Stimulated activated CD4-positive, alpha-beta T cell treated with anti-CD3 and anti-CD28 coated beads, Interleukin-4, amount 100 ng/mL, for 48 hours (primary cell): Measurements from ENCODE around the gene TMBIM1.
A peak's percentile ranks its signal among the peaks of the same experiment; 100 is the strongest.

ENCODE experiments used
- DNase-seq, 2 donors: peaks; one replicate each; pipeline ENCODE4 v3.0.0-alpha.2; 2020; ENCODE audit warnings: low read depth in 2 of 2

TMBIM1 gene

DNA sequence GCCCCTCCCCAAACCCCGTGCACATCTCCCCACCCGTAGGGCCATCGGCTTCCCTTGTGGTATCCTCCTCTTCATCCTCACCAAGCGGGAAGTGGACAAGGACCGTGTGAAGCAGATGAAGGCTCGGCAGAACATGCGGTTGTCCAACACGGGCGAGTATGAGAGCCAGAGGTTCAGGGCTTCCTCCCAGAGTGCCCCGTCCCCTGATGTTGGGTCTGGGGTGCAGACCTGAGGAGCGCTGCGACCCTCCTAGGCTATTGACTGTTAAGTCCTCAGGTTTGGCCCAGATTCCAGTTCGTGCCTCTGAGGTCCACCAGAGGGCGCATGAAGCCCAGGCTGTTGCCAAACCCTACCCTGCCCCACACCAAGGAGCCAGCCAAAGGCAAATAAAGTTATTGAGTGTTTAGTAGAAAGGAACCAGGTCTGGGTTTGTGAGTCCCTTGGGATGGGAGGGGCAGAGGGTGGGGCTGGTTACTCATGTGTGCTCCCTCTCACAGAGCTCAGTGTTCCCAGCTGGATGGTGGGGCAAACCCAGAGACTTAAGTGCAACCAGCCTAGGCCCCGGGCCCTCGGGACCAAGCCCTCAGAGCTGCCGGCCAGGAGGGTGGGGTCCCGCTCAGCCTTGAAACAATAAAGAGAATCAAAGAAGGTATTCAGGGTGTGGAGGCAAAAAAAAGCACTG is 19.6 kb downstream of the TMBIM1 start:
- peak; percentile 64 to 68 for DNase-seq

DNA sequence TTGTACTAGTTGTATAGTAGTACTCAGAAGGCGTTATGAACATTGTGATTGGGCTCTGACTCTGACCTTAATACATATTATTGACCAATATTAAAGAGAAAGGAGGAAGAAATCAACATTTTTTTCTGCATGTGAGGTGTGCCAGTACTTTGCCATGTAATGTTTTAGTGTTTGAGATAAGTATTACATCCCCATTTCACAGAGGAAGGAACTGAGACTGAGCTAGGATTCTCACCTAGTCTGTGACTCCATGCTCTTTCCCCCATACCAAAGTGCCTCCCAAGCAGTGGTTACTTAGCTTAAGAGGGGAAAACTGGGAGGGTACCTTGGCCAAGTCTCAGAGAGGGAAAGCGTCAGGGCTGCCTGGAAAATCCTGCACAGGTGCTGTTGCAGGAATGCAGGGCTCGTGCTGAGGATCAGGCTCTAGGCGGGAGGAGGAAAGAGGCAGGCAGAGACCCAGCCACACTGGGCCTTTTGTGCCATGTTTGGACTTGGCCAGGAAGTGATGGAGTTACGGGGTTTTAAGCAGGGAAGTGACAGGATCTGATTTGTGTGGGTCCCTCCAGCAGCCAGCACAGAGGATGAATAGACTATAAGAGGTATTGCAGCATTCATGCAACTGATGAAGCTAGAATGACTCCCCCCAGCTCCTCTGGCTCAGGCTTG is 20.3 kb downstream of the TMBIM1 start:
- no peak for DNase-seq

DNA sequence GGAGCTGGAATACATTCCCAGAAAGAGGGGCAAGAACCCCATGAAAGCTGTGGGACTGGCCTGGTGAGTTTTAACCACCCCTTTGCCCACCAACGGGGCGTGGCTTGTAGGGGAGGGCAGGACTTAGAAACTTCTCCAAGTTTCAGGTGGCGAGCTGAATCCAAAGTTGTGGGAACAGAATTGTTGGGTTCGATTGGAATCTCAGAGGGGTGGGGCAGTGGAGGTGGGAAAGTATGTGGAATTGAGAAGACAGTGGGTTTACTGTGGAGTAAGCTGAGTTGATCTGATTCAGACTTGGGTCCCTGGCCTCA is 20.9 kb downstream of the TMBIM1 start:
- no peak for DNase-seq

DNA sequence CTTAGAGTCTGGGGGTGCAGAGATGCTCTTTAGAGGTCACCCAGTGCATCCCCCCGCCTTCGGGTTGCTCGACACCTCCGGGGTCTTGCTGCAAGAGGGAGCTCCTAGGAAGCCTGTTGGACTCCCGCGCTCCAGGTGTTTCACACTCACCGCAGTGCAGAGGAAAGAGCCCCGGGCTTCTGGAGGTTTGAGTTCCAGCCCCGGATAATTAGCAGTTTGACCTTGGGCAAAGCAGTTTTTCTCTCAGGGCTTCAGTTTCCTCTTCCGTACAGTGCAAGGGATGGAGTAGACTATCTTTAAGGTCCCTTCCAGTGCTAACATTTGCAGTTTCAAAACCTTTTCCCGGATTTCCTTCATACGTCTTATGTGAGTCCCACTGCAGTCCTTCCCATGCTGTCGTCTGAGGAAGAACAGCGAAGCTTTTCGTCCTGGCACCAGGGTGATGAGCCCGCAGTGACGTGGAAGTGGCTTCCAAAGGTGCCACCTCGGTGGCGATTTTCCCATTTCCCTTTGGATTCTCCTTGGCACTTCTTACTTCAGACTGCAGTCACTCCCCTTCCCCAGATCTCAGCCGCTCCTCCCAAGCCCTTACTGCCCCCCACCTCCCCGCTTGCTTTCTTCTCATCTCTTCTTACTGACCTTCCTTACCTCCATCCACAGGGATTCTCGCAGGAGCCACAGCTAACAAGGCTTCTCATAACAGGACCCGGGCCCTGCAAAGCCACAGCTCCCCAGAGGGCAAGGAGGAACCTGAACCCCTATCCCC is 21.4 kb downstream of the TMBIM1 start:
- no peak for DNase-seq

DNA sequence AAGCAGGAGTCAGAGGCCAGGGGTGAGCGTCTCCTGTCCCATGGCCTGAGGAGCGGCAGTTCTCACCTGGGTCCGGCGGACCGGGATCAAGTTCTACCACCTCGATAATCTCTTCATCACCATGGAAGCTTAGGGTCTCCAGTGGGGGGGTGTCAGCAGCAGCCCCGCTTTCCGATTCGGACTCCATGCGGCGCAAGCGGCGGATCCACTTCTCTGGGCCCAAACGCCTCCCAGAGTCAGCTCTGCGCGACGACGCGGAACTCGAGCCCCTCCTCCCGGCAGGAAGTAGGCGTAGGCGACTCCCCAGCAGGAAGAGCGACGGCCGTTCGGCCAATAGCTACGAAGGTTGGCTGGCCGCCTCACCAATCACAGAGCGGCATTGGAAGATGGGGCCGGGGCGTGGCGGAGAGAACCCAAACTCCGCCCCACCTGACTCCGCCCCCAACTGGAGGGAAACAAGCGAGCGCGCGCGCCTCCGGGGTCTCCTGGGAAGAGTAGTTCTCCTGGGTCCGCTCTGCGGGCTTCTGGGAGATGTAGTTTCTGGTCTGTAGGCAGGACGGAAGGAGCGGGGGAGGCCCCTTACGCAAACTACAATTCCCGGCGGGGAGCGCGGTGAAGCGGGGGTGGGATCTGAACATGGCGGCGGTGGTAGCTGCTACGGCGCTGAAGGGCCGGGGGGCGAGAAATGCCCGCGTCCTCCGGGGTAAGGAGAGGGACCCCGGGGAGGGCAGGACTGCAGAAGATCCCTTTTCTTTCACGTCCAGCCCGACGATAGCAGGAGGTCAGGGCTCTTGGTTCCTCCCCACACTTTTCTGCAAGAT is 22.2 kb downstream of the TMBIM1 start, which contains the start of the genes AAMP and PNKD:
Gene AAMP, minus strand, starts transcription at position 238 of the 821 bp plus-strand sequence. Its CDS starts 51 bp downstream, at position 187.
Gene PNKD, plus strand, starts transcription at position 620 of the 821 bp plus-strand sequence. Its CDS starts 17 bp downstream, at position 637.
- DNase-seq, result peak; percentile 100

DNA sequence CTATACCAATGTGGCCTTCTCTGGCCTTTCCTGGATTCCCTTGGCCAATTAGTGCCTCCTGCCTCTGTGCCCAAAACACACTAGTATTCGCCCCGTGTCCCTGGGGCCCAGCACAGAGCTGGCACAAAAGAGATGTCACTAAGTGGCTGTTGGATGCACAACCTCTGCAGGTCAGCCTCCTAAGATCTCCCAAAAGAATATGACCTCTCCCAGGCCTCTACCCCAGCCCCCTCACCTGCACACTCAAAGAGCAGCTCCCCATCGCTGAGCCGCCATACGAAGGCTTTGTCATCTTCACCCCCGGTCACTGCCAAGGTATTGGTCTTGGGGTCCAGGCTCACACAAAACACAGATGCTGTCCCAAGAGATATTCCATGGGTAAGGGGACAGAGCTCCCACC is 25.0 kb downstream of the TMBIM1 start:
- DNase-seq, result no peak

DNA sequence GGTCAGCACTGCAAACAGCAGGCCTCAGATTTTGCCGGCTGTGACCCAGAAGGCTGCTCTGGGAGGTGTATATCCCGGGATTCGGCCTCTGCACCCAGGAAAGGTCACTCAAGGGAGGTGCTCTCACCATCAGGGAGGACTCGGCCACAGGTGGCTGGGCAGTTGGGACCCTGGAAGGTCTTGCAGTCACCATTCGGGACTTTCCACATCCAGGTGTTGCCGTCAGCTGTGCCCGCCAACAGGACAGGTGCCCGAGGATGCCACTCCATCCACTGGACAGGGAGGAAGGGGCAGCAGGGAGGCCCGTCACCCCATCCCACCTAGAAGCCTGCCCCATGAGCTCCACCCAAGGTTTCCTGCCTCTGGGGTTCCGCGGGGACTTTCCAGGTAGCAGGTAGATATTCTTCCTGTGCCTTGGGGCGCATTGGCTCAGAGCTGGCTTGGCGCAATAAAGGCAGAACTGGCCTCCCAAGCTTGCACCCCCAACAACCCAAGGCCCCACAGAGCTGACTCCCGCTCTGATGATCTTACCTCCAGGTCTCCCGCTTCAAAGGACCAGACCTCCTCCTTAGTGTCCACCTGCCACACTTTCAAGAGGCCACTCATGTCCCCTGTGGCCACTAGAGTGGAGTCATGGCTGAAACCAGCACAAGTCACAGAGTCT is 25.9 kb downstream of the TMBIM1 start:
- no peak for DNase-seq

DNA sequence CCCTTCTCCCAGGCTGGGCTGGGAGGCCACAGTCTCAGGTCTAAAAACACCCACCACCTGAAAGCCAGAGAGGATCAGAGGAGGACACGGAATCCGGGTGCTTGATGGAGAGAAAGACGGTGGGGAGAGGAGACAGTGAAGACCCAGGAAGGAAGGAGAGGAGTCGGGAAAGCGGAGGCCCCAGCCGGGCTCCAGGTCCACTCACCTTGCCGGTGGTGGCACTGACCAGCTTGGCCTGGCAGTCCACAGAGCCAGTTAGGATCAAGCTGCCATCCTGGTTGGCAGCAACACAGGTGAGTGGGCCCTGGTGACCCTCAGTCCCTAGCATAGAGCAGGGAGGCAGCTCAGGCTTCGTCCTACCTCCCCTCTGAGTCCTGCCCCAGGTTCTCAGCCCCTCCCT is 26.7 kb downstream of the TMBIM1 start:
- DNase-seq, result no peak

DNA sequence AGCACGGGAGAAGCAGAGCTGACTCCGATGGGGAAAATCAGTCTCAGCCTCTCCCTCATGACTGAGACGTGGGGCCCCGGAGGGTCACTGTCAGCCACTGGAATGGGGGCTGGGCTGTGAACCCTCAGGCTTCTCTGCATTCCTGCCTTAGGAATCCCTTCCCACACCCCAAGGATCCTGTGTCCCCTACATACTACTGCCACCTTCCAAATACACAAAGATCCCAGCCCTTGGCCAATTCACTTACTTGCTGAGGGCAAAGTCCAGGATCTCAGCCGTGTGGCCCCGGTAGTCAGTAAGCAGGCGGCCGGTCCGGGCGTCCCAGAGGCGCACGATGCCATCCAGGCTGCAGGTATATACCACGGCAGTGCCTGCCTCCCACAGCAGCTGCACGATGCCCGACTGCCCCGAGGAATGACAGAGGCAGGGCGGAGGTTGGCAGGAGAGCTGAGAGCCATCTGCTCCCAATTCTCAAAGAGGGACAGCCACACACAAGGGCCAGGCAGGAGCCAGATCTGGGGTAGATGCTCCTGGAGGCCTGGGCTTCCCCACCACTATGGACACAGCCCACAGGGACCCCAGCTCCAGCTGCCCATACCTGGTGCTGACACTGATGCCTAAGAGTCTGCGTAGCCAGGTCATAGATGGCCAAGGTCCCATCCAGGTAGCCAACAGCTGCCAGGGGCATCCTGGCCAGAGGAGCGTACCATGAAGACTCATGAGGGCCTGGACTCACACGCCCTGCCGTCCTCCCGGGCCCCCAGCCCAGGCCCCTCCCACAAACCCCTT is 27.3 kb downstream of the TMBIM1 start:
- no peak for DNase-seq

DNA sequence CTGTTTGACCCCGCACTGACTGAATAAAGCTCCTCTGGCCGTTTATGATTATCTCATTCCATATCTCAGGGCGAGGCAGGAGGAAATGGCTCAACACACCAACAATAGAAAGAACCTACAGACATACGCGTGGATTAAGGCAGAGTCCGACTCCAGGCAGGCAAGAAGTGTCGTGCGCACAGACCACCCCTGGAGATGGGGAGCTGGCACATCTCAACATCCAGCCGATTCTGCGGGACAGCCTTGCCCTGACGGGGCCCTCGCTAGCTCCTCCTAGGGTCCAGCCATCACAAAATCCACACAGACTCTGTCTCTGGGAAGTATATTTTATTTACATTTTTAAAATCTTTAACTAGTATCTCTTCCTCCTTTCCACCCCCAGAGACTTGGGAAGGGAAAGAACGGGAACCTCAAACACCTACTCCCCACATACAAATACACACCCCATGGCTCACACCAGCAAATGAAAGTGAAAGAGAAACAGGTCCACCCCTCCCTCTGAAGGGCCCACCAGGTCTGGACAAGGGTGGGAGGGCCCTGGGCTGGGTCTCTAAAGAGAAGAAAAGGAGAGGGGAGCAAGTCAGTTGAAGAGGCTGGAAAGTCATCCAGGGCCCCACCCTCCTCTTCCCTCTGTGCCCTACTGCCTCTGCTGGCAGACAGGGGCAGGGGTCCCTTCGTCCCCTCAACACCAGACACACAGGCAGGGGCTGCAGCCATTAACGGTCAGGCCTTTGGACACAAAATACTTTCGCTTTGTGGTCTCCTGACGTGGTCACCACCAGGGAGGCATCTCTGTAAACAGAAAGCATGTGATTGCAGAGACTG is 28.3 kb downstream of the TMBIM1 start:
- DNase-seq, result no peak

DNA sequence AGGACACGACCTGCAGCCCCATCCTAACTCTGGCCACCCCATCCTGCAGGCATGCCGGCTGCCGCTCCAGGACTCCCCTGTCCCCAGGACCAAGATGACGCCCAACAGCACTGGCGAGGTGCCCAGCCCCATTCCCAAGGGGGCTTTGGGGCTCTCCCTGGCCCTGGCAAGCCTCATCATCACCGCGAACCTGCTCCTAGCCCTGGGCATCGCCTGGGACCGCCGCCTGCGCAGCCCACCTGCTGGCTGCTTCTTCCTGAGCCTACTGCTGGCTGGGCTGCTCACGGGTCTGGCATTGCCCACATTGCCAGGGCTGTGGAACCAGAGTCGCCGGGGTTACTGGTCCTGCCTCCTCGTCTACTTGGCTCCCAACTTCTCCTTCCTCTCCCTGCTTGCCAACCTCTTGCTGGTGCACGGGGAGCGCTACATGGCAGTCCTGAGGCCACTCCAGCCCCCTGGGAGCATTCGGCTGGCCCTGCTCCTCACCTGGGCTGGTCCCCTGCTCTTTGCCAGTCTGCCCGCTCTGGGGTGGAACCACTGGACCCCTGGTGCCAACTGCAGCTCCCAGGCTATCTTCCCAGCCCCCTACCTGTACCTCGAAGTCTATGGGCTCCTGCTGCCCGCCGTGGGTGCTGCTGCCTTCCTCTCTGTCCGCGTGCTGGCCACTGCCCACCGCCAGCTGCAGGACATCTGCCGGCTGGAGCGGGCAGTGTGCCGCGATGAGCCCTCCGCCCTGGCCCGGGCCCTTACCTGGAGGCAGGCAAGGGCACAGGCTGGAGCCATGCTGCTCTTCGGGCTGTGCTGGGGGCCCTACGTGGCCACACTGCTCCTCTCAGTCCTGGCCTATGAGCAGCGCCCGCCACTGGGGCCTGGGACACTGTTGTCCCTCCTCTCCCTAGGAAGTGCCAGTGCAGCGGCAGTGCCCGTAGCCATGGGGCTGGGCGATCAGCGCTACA is 29.4 kb downstream of the TMBIM1 start:
- no peak for DNase-seq

DNA sequence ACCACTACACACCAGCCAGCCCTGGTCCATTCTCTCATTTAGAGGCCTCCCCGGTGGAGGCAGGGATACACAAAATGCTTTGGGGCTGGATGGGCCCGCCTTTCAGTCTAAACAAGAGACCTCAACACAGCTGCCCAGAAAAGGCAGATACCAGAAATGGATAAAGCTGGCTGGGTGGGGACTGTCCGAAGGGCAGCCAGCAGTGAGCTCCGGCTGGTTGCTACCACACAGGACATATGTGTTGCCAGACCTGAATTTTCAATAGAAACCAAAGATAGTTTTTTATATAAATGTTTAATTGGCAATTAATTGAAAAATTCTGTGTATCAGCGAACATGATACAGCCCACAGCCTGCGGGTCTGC is 30.1 kb downstream of the TMBIM1 start:
- DNase-seq, result no peak

DNA sequence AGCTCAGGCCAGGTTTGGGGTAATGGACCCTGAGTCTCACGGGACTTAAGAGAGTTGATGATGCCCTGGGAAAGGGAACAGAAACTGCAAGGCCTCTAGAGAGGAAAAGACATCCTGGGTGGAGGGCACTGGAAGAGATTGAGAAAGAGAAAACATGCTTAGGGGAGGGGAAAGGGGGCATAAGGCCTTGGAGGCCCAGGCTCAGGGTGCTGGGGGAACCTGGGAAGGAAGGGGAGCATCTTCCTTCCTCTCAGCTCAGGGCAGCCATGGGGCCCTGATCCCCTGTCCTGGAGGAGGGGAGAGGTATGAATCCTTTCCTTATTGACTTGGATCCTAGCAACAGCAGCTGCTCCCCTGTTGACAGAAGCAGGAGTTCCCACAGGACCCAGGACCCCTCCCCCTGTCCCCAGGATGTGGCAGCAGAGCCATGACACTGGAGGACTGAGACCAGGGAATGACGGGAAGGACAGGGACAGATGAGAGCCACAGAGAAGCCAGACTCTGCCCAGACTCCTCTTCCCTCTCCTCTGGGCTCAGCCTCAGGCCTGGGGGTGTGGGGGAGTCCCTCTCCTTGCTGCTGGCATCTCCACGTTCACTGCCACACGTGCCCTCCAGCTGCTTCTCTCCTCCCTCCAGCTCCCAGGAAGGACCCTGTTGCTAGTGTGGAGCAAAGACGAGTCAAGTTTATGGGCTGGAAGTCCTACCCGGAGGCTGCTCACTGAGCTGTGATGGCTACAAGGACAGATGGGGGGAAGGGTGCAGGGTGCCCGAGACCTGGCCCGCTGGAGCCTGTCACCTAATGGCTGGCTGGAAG is 30.7 kb downstream of the TMBIM1 start:
- DNase-seq, result no peak

DNA sequence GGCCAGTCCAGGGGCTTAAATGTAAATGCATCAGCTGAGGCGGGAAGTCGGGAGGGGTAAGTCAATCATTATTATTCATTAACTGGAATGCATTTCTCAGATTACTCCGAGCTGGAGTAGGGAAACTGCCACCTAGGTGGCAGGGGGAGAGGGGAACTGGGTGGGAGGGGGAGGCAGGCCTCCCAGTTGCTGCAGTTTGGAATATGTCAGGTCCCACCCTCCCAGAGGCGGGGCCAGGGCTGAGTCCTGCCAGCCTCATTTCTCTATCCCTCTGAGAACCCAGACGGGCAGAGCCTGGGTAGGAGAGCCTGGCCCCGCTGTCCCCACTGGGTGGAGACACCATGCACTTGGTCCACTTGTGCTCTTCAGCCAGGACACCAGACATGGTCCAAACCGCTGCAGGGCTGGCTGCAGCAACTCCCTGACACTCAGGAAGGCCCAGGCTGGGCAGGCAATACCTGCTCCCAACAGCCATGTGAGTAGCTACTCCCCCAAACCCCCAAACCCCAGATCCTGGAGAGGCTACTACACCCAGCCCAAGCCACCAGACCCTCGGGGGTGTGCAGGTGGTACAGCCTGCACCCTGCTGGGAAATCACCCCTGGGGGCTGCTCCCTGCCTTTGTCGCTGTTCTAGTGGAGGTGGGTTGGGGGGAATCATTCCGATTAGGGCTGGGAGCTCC is 31.4 kb downstream of the TMBIM1 start, which contains the start of gene GPBAR1:
Gene GPBAR1, plus strand, starts transcription at position 274 of the 681 bp plus-strand sequence. CDS start 1,710 bp downstream, outside the sequence.
- DNase-seq, result no peak

DNA sequence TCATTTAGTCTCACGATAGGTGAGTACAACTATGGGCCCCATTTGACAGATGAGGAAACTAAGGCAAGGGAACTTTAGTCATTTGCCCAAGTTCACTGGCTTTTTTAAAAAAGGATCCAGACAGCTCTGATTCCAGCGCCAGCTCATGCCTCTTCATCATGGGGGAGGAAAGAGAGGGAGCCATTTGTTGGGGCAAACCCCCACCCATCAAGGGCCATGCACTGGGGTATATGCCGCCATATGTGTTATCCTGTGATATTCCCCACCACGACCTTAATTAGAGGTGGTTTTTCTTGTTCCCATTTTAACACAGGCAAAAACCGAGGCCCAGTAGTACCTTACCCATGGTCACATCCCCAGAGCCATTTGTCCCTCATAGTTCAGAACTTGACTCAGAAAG is 32.1 kb downstream of the TMBIM1 start:
- DNase-seq, result no peak

DNA sequence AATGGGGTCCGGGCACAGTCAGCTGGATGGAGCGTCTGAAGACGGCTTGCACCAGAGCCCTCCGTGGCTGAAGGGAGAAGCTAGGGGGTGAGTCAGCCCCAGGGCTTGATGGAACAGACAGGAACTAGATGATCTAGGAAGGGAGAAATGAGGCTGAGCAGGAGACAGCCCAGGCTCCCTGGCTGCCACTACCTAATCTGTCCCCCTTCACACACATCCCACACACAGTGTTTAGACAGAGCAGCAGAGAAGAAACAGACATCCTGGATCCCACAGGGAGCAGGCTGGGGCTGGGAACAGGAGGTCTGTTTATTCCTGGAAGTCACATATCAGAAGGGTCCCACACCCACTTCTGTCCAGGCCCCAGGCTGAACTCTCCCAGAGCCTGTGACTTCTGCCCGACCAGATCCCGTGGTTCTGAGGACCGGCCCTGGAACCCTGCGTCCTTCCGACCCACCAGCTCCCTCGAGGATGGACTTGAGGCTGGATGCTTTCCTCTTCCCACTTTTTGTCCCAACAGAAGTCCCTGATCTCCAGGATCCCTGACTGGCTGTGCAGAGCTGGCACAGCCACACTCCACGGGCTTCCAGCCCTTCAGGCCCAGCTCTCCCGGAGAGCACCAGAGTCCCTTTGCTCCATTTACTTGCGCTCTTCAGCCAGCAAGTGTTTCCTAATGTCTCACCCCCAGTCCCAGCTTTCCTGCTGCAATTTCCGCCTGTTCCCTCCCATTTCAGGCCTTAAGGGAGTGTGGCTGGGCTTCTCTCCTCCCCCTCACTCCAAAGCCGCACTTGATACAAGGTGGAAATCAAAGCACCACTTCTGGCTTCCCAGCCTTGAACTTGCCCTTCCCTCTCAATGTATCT is 33.0 kb downstream of the TMBIM1 start:
- no peak for DNase-seq
